HG02623 (cell line): ENCODE results near the gene UNCX.

Experiments
- ATAC-seq: cut with Tn5 transposase; IDR thresholded peaks from one replicate; pipeline ENCODE4 v1.9.1; 2021; ENCODE audit warnings: moderate library complexity; ENCODE audit not compliant: unreplicated experiment

UNCX gene

DNA sequence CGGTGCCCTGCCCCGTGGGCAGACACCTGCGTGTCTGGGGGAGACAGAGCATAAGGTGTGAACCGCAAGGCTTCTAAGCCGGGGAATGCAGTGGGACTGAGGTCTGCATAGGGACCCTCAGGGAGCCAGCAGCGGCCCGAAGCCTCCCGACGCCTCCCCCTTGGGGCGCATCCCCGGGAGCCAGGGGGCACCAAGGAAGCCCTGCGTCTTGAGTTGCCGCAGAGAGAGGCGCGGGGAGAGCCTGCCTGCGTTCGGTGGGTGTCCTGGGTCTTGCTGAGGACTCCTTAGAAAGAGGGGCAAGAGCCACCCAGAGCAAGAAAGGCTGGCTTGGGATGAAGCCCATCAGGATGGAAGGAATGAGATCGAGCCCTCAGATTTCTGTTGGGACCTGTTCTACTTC is 18.2 kb upstream of the UNCX start:
- no peak for ATAC-seq

DNA sequence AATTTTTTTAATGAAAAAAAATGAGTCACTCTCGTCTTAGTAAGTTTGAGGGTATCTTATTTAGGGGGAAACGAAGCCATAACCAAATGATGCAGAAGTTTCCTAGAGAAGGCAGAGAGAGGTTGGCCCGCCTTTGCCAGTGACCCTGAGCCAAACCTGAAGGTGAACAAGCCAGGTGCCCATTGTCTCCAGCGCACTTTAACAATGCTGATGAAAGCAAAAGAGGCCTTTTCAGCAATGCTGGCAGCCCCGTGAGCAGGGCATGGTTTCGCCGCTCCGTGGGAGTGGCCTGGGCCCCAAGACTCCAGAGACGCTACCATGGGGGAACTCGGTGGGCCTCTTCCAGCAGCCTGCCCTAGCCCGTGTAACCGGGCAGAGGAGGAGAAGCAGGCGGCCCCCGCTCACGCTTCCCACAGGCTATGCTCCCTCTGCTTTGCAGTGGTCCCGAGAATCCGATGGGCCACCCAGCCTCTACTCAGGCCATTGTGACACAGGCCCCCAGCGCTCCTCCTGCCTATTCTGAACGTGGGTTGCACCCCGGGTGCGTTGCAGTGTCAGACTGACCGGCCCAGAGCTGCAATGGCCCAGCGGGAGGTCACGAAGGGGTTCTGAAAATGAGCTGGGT is 14.0 kb upstream of the UNCX start:
- no peak for ATAC-seq

DNA sequence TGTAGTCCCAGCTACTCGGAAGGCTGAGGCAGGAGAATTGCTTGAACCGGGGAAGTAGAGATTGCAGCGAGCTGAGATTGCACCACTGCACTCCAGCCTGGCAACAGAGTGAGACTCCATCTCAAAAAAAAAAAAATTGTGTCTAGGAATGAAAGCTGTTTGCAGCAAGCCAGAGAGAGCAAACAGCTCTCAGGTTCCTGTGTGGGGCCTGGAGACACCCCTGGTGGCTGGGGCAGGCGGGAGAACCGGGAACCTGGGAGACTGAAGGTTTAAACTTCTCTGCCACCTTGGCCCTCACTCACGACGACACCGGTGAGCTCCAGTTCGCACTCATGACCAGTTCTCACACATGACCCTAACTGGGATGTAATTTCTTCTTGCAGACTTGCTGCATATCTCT is 13.2 kb upstream of the UNCX start:
- no peak for ATAC-seq

DNA sequence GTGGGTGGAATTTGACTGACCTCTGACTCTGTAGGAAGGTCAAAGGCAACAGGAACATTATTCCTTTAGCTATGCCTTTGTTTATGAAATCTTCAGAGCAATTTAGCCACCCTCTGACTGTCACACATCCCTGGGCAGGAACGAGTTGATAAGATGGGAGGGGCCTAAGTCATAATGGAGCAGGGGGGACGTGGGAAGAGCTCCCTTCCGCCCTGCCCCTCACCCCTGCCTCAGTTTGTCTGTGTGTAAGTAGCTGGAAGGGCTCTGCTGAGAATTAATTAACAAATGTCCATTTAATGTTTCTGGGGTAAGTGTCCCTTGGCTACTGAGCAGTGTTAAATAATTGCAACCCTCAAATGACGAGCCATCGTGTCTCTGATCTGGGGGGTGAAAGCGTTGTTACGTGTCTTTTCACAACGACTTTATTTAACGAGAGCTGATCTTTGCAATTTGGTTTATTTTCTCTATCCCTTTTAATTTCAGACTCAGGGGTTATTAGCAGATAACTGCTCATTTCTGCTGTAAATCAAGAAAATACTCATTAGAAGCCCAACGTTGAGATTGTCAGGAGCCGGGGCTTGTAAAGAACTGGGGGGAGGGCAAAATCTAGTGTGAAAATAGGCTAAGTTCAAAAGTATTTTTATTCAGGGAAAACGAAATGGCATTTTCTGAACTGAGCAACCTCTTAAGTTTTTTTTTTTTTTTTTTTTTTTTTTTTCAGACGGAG is 12.5 kb upstream of the UNCX start:
- no peak for ATAC-seq

DNA sequence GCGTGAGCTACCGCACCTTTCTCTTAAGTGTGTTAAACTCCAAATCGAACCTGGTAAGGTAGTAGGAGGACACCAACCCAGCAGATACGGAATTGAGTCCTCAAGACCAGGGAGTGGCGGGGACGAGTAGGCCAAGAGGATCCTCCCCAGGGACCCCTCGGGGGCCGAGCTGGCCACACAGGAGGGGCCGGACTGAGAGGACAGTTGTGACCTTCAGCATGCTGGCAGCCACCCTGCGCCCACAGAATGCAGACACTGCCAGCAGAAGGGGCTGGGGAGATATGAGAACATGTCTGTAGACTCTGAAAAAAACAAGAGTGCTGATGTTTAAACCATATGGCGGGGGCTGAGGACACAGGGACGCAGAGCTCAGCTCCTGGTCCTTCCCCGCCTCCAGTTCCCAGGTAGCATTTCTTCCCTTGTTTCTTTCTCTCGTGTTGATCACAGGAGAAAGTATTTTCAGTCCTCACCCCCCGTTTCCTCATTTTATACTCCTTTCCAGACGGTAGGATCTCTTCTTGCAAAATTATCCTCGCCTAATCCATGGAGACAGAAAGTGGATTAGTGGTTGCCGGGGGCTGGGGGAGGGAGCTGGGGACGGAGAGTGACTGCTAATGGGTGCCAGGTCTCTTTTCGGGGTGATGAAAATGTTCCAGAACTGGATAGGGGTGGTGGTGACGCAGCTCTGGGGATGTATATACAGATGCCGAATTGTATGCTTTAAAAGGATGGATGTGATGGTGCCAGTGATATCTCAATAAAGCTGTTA is 11.5 kb upstream of the UNCX start:
- ATAC-seq: no peak

DNA sequence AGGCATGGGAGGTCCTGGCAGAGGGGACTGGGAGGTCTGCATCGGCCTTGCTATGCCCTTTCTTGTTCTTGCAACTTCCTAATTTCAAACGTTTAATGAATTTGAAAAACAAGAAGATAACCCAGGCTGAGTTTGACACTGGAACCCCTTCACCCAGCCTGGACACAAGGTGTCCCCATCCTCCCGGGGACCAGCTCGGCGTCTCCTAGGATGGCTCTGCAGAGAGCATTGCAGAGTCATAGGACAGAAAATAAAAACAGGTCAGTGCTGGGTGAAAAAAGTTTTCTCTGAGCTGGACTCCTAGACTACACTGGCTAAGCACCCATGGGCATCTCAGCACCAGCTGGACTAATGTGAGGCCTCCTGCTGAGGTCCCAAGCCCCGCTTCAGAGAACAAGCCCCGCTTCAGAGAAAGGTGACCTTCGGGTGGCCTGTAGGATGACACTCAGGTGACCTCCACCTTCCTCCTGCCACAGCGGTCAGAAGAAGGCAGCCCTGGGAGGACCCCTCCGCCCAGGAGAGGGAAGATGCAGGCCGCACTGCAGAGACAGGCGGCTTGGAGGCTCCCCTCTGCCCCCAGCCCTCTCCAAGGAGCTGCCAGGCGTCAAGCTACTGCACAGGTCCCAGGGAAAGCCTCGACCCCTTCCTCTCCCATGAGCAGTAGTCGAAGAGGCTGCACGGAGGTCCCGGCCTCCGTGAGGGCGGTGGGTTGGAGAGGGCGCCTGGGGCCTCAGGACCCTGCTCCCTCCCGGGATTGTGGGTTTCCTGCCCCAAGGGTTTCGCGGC is 9.3 kb upstream of the UNCX start:
- ATAC-seq: no peak

DNA sequence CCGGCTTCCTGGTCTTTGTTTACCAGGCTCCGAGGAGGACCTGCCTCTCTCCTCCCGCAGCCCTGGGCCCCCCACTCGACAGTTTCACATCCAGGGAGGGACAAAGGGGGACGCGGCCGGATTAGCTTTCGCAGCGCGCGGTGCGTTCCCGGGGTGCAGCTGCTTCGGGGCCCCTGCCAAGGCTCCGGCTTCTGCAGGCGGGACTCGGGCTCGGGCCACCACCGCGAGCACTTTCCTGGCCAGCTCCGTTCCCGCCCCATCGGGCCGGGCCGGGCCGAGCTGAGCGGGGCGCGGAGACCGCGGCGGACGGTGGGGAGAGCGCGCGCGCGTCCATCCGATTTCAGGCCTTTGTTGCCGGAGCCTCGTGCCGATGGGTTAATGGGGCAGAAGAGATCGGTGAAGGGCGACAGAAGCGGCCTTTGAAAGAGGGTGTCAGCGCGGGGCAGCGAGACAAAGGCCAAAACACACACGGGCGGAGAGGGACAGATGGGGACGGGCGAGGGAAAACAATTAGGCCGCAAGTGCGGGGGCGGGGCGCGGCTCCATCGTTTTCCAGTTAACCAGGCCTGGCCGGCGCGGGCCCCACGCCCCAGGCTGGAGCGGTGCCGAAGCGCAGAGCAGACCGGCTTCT is 8.5 kb upstream of the UNCX start:
- no peak for ATAC-seq

DNA sequence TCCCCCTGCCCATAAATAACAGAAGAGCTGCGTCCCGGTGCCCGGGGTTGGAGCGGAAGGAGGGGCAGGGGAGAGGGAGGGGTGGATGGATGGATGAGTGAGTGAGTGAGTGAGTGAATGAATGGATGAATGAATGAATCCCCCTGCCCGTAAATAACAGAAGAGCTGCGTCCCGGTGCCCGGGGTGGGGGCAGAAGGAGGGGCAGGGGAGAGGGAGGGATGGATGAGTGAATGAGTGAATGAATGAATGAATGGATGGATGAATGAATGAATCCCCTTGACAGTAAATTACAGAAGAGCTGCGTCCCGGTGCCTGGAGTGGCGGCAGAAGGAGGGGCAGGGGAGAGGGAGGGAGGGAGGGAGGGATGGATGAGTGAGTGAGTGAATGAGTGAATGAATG is 7.6 kb upstream of the UNCX start:
- no peak for ATAC-seq

DNA sequence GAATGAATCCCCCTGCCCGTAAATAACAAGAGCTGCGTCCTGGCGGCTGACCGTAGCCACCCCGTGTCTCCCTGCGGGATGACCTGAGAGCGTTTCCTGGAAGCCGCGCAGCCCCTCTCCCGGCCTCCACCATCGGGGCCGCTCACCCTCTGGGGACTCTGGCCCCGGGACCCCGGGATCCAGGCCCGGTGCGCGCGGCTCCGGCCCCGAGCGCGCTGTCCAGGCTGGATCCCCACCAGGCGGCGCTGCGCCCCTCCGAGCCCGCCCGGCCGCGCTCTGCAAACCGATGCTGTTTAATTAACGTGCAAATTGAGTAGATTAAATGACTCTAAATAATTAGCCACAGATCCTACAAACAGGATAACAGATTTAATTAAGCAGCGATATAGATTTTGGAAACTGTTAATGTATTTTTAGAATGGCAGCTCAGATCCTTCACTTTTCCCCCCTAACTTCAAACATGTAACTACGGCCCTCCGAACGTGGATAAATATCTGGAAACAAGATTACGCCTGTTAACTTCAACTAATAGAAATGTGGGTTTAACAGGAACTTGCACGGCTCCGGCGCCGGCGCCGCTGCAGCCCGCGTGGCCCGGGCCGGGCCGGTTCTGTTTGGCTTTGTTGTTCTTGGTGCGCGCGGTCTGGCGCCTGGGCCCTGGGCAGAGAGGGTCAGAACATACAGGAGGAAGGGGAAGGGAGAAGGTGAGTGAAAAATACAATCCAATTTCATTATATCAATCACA is 7.1 kb upstream of the UNCX start:
- ATAC-seq: no peak

DNA sequence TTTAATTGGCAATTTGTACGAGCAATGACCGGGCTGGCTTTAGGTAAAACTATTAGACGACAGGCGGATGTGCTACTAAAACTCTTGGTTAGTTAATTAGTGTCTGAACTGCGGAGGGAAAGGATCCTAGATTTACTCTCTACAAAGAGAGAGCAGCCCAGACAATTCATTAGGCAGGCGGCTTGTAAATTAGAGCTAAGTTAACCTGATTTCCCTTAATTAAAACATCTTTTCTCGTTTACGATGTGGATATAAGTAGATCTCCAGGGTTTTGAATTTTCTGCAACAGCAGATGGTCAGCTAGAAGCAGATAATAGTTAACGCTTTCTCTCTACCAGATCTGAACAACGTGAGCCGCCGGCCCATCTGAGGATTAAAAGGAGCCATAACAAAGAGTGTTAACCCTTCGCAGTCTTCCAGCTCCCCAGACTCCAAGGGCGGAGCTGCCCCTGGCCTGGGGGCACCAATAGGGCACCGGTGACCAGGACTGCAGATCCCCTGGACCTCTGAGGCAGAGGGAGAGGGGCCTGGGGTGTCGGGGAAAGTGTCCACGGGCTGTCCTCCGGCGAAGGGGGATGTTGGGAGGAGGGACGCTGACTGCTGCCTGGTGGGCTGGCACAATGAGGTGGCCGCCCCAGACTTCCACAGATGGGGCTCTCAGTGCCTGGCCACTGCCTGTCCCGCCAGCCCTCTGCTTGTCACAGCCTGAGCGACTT is 6.3 kb upstream of the UNCX start:
- ATAC-seq: no peak

DNA sequence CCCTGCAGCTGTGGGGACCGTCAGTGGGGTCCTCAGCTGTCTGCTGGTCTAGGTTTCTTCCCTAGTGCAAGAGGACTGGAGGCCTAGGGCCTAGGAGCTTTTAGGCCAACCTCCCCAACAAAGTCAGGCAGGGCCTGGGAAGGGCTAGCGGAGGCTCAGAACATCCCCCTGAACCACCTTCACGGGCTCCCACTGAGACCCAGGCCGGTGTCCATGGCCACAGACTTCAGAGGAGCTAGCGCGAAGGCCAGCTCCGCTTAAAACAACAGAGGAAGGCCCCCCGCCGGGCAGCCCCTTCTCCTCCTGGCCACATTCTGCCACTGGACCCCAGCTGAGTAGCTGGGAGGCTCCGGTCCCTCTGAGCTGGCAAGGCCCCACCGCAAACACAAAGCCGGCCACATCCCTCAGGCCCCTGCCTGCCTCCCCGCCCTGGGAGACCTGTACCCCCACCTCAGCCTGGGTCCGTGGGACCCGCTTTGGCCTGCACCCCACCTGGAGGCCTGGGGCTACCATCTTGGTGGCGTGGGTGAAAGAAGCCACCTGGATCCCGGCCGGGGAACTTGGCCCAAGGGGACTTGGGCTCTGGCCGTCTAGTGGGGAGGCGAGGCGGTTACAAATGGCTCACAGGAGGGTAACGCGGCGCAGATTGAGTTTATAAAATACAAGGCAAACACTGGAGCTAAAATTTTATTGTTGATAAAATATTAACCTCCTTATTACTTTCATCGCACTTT is 5.4 kb upstream of the UNCX start:
- no peak for ATAC-seq

DNA sequence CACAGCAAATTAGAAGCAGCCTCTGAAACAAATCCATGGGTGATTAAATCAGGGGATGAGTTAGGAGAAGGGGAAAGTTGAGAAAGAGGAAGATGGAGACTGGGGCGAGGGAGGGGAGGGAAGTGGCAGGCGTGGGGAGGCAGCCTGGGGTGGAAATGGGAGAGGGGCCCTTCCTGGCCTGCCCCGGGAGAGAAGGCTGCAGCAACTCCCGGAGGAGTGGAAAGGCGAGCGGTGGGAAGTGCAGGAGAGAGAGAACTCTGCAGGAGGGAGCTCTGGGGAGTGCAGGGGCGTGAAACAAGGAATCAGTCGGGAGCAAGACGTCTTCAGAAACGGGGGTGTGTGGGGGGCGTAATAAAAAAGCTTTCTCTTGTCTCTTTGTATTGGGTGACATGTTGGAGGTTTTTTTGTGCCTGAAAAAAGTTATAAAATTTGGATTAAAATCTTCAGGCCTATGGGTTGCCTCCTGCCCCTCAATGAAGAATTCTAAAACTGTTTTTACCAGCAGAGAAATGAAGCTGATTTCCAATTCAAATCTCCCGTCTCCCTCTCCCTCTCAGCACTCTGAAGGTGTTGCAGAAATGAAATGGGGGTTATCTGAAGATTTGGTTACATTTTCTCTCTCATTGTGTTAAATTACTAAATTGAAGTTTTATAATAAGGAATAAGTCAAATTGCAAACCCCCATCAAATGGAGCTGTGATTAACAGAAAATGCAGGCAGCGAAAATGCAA is 4.7 kb upstream of the UNCX start:
- ATAC-seq: no peak

DNA sequence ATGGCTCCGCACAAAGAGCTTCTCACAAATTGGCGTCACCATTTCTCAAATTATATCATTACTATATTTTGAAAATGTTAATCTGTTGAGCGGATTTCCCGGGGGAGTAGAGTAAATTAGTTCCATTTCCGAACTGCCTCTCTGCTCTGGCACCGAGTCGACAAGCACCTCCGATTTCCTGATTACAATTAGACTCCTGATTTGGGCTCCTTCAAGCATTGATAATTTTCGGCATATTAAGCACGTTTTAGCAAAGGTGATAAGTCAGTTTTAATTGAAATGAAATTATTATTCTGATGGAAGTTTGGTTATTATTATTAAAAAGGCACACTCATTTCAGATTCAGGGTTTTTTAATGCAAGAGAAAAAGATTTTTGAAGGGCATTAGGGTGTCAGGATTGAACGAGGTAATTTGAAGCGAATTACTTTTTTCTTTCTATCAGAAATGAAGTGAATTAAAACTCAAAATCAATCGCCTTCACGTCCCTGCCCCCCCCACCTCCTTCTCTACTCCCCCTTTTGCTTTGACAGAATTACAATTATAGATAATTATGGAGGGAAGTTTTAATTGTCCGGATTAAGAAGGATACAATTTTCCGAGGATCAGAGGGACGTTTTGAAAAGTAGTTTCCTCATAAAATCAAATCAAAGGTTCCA is 4.0 kb upstream of the UNCX start:
- no peak for ATAC-seq

DNA sequence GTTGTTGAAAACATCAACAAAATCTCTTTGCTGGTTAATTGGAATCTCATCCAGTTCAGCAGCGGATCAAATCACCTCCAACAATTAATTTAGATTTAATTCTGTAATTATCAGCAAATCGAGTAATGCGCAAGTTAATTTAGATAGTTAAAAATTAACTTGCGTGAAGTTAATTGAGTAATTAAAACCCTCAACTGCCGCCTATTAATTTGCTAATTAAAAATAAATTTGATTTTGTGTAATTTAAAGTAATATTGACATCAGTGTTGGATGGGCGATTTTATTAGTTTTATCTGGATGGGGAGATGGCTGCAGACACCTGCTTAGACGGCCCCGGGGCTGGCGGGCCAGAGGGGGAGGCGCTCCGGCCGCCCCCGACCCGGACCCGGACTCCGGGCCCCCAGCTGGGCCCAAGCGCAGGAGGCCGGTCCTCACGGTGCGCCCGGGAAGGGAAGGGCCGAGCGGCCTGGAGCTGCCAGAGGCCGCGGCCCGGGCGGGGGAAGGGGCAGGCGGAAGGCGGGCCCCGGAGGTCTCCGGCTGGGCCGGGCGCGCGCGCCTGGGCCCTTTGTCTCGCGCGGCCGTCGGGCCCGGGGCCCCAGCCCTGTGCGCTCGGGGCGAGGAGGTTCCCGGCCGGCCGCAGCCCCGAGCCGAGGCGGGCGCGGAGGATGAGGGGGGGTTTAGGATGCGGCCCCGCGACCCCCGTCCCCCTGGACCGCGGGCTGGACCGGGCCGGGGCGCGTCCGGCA is 3.3 kb upstream of the UNCX start:
- no peak for ATAC-seq

DNA sequence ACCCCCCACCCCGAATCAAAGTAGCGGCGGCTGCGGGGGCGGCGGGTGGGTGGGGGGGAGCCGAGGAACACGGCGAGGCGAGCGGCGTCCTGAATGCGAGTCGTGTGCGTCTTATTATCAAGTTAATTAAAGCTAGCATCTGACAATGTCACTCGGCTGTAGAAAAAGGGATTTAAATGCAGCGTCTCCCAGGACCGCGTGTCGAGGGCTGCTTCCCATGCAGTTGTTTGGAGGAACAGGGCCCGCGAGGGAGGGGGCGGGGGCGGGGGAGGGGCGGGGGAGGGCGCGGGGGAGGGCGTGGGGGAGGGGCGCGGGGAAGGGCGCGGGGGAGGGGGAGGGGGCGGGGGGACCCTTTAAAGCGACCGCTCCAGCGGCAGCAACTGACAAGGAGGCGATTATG is 2.7 kb upstream of the UNCX start:
- ATAC-seq: no peak

DNA sequence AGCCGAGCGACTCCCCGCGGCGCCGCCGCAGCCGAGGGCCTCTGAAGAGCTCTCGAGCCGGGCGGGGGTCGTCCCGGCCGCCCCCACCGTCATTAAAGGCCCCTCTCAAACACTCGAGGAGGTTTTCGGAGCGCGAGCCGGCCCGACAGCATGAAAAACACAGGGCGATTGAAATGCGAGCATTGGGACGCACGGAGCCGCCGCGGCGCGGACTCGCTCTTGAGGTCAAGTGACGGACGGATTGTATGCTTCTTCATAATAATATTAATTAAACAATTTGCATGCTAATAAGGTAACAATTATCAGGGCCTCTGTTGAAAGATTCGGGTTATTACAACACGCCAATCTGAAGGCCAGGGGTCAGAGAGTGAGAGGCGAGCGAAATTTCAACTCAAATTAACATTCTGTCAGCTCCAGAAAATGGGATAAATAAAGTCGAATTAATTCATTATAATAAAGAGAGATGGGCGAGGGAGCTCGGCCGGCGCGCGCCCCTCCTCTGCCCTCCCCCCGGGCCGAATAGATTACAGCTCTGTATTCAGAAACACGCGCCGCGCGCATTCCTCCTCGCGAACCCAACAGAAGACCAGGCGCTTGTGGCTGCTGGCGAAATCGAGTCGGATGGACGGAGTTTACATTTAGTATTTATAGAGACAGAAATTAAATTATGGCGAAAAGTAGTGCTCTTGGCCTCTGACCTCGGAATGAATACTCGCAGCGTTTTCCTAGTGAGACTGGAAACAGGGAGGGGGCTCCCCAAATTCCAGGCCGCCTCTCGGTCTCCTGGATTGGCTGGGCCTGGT is 2.1 kb upstream of the UNCX start:
- no peak for ATAC-seq
